Stimulated activated CD8-positive, alpha-beta memory T cell treated with anti-CD3 and anti-CD28 coated beads, Interleukin-7, amount 100 ng/mL, for 24 hours (primary cell): ENCODE results near the gene AGAP2.
"Not testable (repeated sequence)": the region's sequence is repeated elsewhere in the genome, so short reads cannot be mapped to it uniquely, and the experiment has no call there.

Experiments used
- DNase-seq: peaks from one replicate; pipeline ENCODE4 v3.0.0-alpha.2; 2020; ENCODE audit warnings: low read depth

AGAP2 gene

GRCh38 chr12:57722716-57723629 is 15.6 kb downstream of the AGAP2 start:
- no peak for DNase-seq

GRCh38 chr12:57721846-57722608 is 16.5 kb downstream of the AGAP2 start:
- DNase-seq = not testable (repeated sequence)

- no peak for DNase-seq
Observed at GRCh38 chr12:57720606-57721595, 17.6 kb downstream of the AGAP2 start.

- no peak for DNase-seq
Observed at GRCh38 chr12:57719777-57720605, 18.6 kb downstream of the AGAP2 start.

- no peak for DNase-seq
Observed at GRCh38 chr12:57718641-57719528, 19.7 kb downstream of the AGAP2 start.

- no peak for DNase-seq
Observed at GRCh38 chr12:57717846-57718640, 20.5 kb downstream of the AGAP2 start.

GRCh38 chr12:57717131-57717530 is 21.4 kb downstream of the AGAP2 start:
- DNase-seq = no peak

- DNase-seq = no peak
Observed at GRCh38 chr12:57716305-57716704, 22.2 kb downstream of the AGAP2 start.

- DNase-seq = no peak
Observed at GRCh38 chr12:57715786-57716185, 22.8 kb downstream of the AGAP2 start.

GRCh38 chr12:57715036-57715748 is 23.4 kb downstream of the AGAP2 start:
- not testable (repeated sequence) for DNase-seq

- DNase-seq = no peak
Observed at GRCh38 chr12:57713209-57713608, 25.3 kb downstream of the AGAP2 start.

- no peak for DNase-seq
Observed at GRCh38 chr12:57712701-57713100, 25.8 kb downstream of the AGAP2 start.

GRCh38 chr12:57708296-57708695 is 30.2 kb downstream of the AGAP2 start:
- no peak for DNase-seq

GRCh38 chr12:57707250-57707649 is 31.3 kb downstream of the AGAP2 start:
- DNase-seq = no peak

GRCh38 chr12:57700317-57700716 is 38.2 kb downstream of the AGAP2 start:
- no peak for DNase-seq

GRCh38 chr12:57698414-57698813 is 40.1 kb downstream of the AGAP2 start:
- no peak for DNase-seq

GRCh38 chr12:57697076-57697475 is 41.5 kb downstream of the AGAP2 start:
- no peak for DNase-seq

GRCh38 chr12:57695770-57696432 is 42.6 kb downstream of the AGAP2 start:
- no peak for DNase-seq
